Measurements from ENCODE around the gene DNAH7.

GRCh38 chr2:195735347-195735746 lies 333.3 kb downstream of the DNAH7 start:
- TF ChIP-seq MAX (IDR thresholded peaks at IDR 0.05; ENCODE audit: insufficient read depth, insufficient read length) (no peak), POLR2A (IDR thresholded peaks at IDR 0.05; ENCODE audit: low read depth, low read length) (no peak), EZH2 (IDR thresholded peaks at IDR 0.05; ENCODE audit: borderline replicate concordance, low read depth, low read length, severe bottlenecking) (no peak), POLR2AphosphoS5 (IDR thresholded peaks at IDR 0.05; ENCODE audit: insufficient read depth, low read depth, low read length) (no peak), MYC (IDR thresholded peaks at IDR 0.05; ENCODE audit: low read depth, low read length) (no peak), JUN (IDR thresholded peaks at IDR 0.05; ENCODE audit: borderline replicate concordance, insufficient read depth, insufficient read length, low read depth) (no peak), GATA2 (IDR thresholded peaks at IDR 0.05; ENCODE audit: insufficient read depth, insufficient read length, low read depth, low read length) (no peak)
- TF ChIP-seq, protein P1, sequence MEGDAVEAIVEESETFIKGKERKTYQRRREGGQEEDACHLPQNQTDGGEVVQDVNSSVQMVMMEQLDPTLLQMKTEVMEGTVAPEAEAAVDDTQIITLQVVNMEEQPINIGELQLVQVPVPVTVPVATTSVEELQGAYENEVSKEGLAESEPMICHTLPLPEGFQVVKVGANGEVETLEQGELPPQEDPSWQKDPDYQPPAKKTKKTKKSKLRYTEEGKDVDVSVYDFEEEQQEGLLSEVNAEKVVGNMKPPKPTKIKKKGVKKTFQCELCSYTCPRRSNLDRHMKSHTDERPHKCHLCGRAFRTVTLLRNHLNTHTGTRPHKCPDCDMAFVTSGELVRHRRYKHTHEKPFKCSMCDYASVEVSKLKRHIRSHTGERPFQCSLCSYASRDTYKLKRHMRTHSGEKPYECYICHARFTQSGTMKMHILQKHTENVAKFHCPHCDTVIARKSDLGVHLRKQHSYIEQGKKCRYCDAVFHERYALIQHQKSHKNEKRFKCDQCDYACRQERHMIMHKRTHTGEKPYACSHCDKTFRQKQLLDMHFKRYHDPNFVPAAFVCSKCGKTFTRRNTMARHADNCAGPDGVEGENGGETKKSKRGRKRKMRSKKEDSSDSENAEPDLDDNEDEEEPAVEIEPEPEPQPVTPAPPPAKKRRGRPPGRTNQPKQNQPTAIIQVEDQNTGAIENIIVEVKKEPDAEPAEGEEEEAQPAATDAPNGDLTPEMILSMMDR (IDR thresholded peaks at IDR 0.05; ENCODE audit: extremely low read depth in 1 of 2, insufficient read depth in 1 of 2, low read depth in 1 of 2, low read length in 2 of 2) = no peak
